Breast epithelium (tissue), 4 donors: ENCODE measurements around the gene ZNF44. TPM values are rescaled to one million over a fixed set of nuclear protein-coding genes. Genes with fewer than 3 reads are reported as not detected.

Experiments
- DNase-seq, 2 donors: peaks; one replicate each; pipeline ENCODE4 v3.0.0-alpha.2; 2019; ENCODE audit warnings: low spot score in 2 of 2
- H3K27ac ChIP-seq, 2 donors: fragments of 200-600 bp; sonication (generic) in 1 of 2; one replicate each; pipeline ENCODE4 v1.5.1; 2016 to 2019; ENCODE audit warnings: mild to moderate bottlenecking in 1 of 2
- H3K27me3 ChIP-seq, 2 donors: fragments of 200-600 bp; sonication (generic) in 1 of 2; one replicate each; pipeline versions ENCODE4 v1.5.1 to v1.6.0; 2017 to 2019; ENCODE audit warnings: control low read depth in 1 of 2, mild to moderate bottlenecking in 1 of 2
- H3K36me3 ChIP-seq: fragments of 200-600 bp; one replicate; pipeline ENCODE4 v1.5.1; 2019
- H3K4me1 ChIP-seq, 2 donors: fragments of 200-600 bp; sonication (generic); one replicate each; pipeline ENCODE4 v1.5.1; 2016 to 2019; ENCODE audit warnings: control low read depth in 1 of 2
- H3K4me3 ChIP-seq, 3 donors: fragments of 200-600 bp; sonication (generic); 1 replicate in 2 of 3; 2 replicates in 1 of 3; pipeline ENCODE4 v1.5.1; 2016 to 2019; ENCODE audit warnings: mild to moderate bottlenecking in 3 of 3, moderate library complexity in 2 of 3
- H3K9me3 ChIP-seq, 2 donors: fragments of 200-600 bp; sonication (generic) in 1 of 2; one replicate each; pipeline ENCODE4 v1.5.1; 2016 to 2019; ENCODE audit warnings: control low read depth in 1 of 2
- CTCF ChIP-seq, 3 donors: fragments of 450-650 bp; IDR thresholded peaks; one replicate each; pipeline ENCODE4 v1.5.1; 2016 to 2017; ENCODE audit warnings: antibody characterized with exemption in 3 of 3, mild to moderate bottlenecking in 3 of 3, moderate library complexity in 3 of 3
- POLR2A ChIP-seq: fragments of 450-650 bp; IDR thresholded peaks from one replicate; pipeline ENCODE4 v1.6.1; 2016; ENCODE audit warnings: antibody characterized with exemption, mild to moderate bottlenecking, moderate library complexity
- POLR2AphosphoS5 ChIP-seq, 3 donors: sonication (generic); formaldehyde crosslinking; IDR thresholded peaks; one replicate each; pipeline ENCODE4 v1.6.1; 2017; ENCODE audit warnings: antibody characterized with exemption in 3 of 3
- intact Hi-C: fragments of 100-400 bp; cut with DNase I; formaldehyde crosslinking; loops from one replicate; pipeline ENCODE4 v1.15.1; 2023; ENCODE audit warnings: low total_unique reads
- total RNA-seq, 3 donors: library from RNA; depleted of rRNA; stranded (reverse); fragments of >200 nt; gene quantifications; one replicate each; pipeline ENCODE4 v1.1.0, GENCODE V29; 2016

The ZNF44 gene
- total RNA-seq, 3 donors from 2014 or later: 12.3 to 23.9 (median 21.7) TPM

GRCh38 chr19:12247644-12248222 is 47.0 kb downstream of the ZNF44 start:
- Histone ChIP-seq H3K9me3 (peaks cover 54 to 61% of the 10 kb centered on the region in 2 donors), H3K4me3 (no peak overlapping the region), H3K27me3 (no peaks in the 10 kb centered on the region), H3K4me1 (no peaks in the 10 kb centered on the region), H3K27ac (no peak overlapping the region), H3K36me3 (peaks cover 17% of the 10 kb centered on the region)
- intact Hi-C loops: no loop called here
- TF ChIP-seq POLR2AphosphoS5 (IDR thresholded peaks at IDR 0.05) (no peak), POLR2A (no peak), CTCF (IDR thresholded peaks at IDR 0.05) (no peak)
- DNase-seq: no peak

- no peaks in the 10 kb centered on the region for H3K27me3 ChIP-seq
- no peak overlapping the region for H3K4me3 ChIP-seq
- no peak for DNase-seq
- H3K27ac ChIP-seq: no peak overlapping the region
- peaks cover 17% of the 10 kb centered on the region for H3K36me3 ChIP-seq
- intact Hi-C loops: no loop called here
- no peaks in the 10 kb centered on the region for H3K4me1 ChIP-seq
- H3K9me3 ChIP-seq: peaks cover 38 to 46% of the 10 kb centered on the region in 2 donors
- TF ChIP-seq POLR2AphosphoS5 (IDR thresholded peaks at IDR 0.05) (no peak), POLR2A (no peak), CTCF (IDR thresholded peaks at IDR 0.05) (no peak)
Observed at GRCh38 chr19:12244370-12244769, 50.3 kb downstream of the ZNF44 start.

- Histone ChIP-seq H3K4me1 (no peaks in the 10 kb centered on the region), H3K4me3 (no peak overlapping the region), H3K36me3 (no peaks in the 10 kb centered on the region), H3K9me3 (peaks cover 0 to 14% of the 10 kb centered on the region in 2 donors), H3K27ac (no peak overlapping the region), H3K27me3 (no peaks in the 10 kb centered on the region)
- no peak for TF ChIP-seq POLR2AphosphoS5 (IDR thresholded peaks at IDR 0.05)
- no peak for TF ChIP-seq CTCF (IDR thresholded peaks at IDR 0.05)
- no peak for TF ChIP-seq POLR2A
- no peak for DNase-seq
- intact Hi-C loops: no loop called here
Observed at GRCh38 chr19:12237143-12237839, 57.4 kb downstream of the ZNF44 start.

- peaks cover 9 to 23% of the 10 kb centered on the region in 2 donors for H3K9me3 ChIP-seq
- H3K4me1 ChIP-seq: no peaks in the 10 kb centered on the region
- no peaks in the 10 kb centered on the region for H3K27me3 ChIP-seq
- no peaks in the 10 kb centered on the region for H3K36me3 ChIP-seq
- H3K27ac ChIP-seq: no peak overlapping the region
- no peak for DNase-seq
- intact Hi-C loops: no loop called here
- H3K4me3 ChIP-seq: no peak overlapping the region
- TF ChIP-seq CTCF (IDR thresholded peaks at IDR 0.05) (no peak), POLR2AphosphoS5 (IDR thresholded peaks at IDR 0.05) (no peak), POLR2A (no peak)
Observed at GRCh38 chr19:12232961-12233360, 61.7 kb downstream of the ZNF44 start.
